HCT116 (cell line): ENCODE results near the gene APOBEC3F. TPM values are rescaled to one million over a fixed set of nuclear protein-coding genes. Genes with fewer than 3 reads are reported as not detected.
"Not testable (repeated sequence)": the region's sequence is repeated elsewhere in the genome, so short reads cannot be mapped to it uniquely, and the experiment has no call there.

Source experiments
- ATAC-seq: fragments of 200-7000 bp; cut with Tn5 transposase; 2 replicates; pipeline ENCODE4 v1.9.1; 2020; ENCODE audit warnings: mild to moderate bottlenecking, moderate library complexity
- BruUV-seq: library from RNA; stranded (reverse); fragments of 400-500 nt; replicated peaks from 2 replicates; lab custom pipeline; 2021; lab: Mats Ljungman, UMichigan
- CTCF ChIA-PET: fragments of 300-600 bp; sonication (Branson Sonifier 250); formaldehyde crosslinking; loops from one replicate; lab custom pipeline; 2021; ENCODE audit warnings: antibody characterized with exemption; lab: Charles Lee
- POLR2A ChIA-PET: fragments of 300-600, 350-600 bp; sonication (Branson Sonifier 250); formaldehyde crosslinking; loops from one replicate; lab custom pipeline; 2021; ENCODE audit warnings: antibody characterized with exemption; lab: Charles Lee
- RAD21 ChIA-PET, 2 experiments: fragments of 300-600 bp; sonication (Branson Sonifier 250); formaldehyde crosslinking; loops; one replicate each; lab custom pipeline; 2023; ENCODE audit warnings: low total read pairs in 2 of 2; ENCODE audit not compliant: uncharacterized antibody in 2 of 2, unreplicated experiment in 2 of 2, low non-redundant PET in 1 of 2; lab: Charles Lee
- DNase-seq: peaks from one replicate; pipeline ENCODE4 v3.0.0-alpha.2; 2010; ENCODE audit warnings: low read depth, low spot score
- H2AFZ ChIP-seq: fragments of 200-600 bp; shearing (Covaris generic), sonication (generic); 2 replicates; pipeline ENCODE4 v1.6.1; 2017; ENCODE audit warnings: low read depth, mixed run types, mixed read lengths, antibody characterized with exemption, low read length; ENCODE audit not compliant: poor library complexity, severe bottlenecking
- H3K27ac ChIP-seq: 2 replicates; pipeline ENCODE4 v1.5.1; 2012; ENCODE audit warnings: low read depth, low read length
- H3K27me3 ChIP-seq: fragments of 200-600 bp; sonication (generic); 2 replicates; pipeline ENCODE4 v1.6.1; 2016; ENCODE audit warnings: mixed run types, low read length, mixed read lengths; ENCODE audit not compliant: insufficient read depth
- H3K36me3 ChIP-seq, 2 experiments: fragments of 200-500 bp in 1 of 2; fragments of 200-600 bp in 1 of 2; sonication (Bioruptor generic) in 1 of 2; sonication (generic) in 1 of 2; 2 replicates each; pipeline versions ENCODE4 v1.5.1 to v1.6.1; 2014 to 2016; ENCODE audit warnings: low read length in 2 of 2, inconsistent platforms in 1 of 2, mixed read lengths in 1 of 2, mixed run types in 1 of 2; ENCODE audit not compliant: insufficient read depth in 2 of 2, control insufficient read depth in 1 of 2
- H3K4me1 ChIP-seq, 2 experiments: fragments of 200-600 bp in 1 of 2; sonication (generic) in 1 of 2; 2 replicates each; pipeline versions ENCODE4 v1.5.1 to v1.6.1; 2012 to 2017; ENCODE audit warnings: low read length in 2 of 2, inconsistent platforms in 1 of 2, mild to moderate bottlenecking in 1 of 2, mixed read lengths in 1 of 2, mixed run types in 1 of 2, moderate library complexity in 1 of 2; ENCODE audit not compliant: insufficient read depth in 2 of 2, control insufficient read depth in 1 of 2
- H3K4me2 ChIP-seq: fragments of 200-600 bp; sonication (generic); 2 replicates; pipeline ENCODE4 v1.6.1; 2017; ENCODE audit warnings: mixed run types, low read length, mixed read lengths
- H3K4me3 ChIP-seq, 2 experiments: fragments of 200-600 bp in 1 of 2; sonication (generic) in 1 of 2; replicated peaks in 1 of 2; 2 replicates each; pipeline ENCODE4 v1.5.1; 2011 to 2016; ENCODE audit warnings: low read length in 2 of 2, control low read depth in 1 of 2, low read depth in 1 of 2, mild to moderate bottlenecking in 1 of 2, mixed read lengths in 1 of 2, mixed run types in 1 of 2
- H3K79me2 ChIP-seq: fragments of 200-600 bp; sonication (generic); 2 replicates; pipeline ENCODE4 v1.6.1; 2017; ENCODE audit warnings: mild to moderate bottlenecking, mixed run types, low read length, moderate library complexity, mixed read lengths; ENCODE audit not compliant: insufficient read depth
- H3K9ac ChIP-seq: fragments of 200-600 bp; sonication (generic); 2 replicates; pipeline ENCODE4 v1.6.1; 2016; ENCODE audit warnings: low read length, mixed read lengths
- H3K9me2 ChIP-seq: fragments of 200-600 bp; sonication (generic), shearing (Covaris generic); 2 replicates; pipeline ENCODE4 v1.6.1; 2017; ENCODE audit warnings: mixed run types, mild to moderate bottlenecking, moderate library complexity; ENCODE audit not compliant: insufficient read depth
- H3K9me3 ChIP-seq, 2 experiments: fragments of 200-500 bp in 1 of 2; fragments of 200-600 bp in 1 of 2; sonication (Bioruptor generic) in 1 of 2; sonication (generic) in 1 of 2; 2 replicates each; pipeline ENCODE4 v1.6.1; 2014 to 2017; ENCODE audit warnings: low read length in 2 of 2, mixed read lengths in 2 of 2, inconsistent platforms in 1 of 2, low read depth in 1 of 2, mild to moderate bottlenecking in 1 of 2, mixed run types in 1 of 2, moderate library complexity in 1 of 2; ENCODE audit not compliant: control insufficient read depth in 1 of 2, insufficient read depth in 1 of 2
- H4K20me1 ChIP-seq: fragments of 200-600 bp; sonication (generic), shearing (Covaris generic); 2 replicates; pipeline ENCODE4 v1.6.1; 2017; ENCODE audit warnings: mixed run types, mild to moderate bottlenecking, moderate library complexity; ENCODE audit not compliant: insufficient read depth
- CEBPB ChIP-seq: IDR thresholded peaks from 2 replicates; pipeline ENCODE4 v1.6.1; 2012; ENCODE audit warnings: low read depth
- ELF1 ChIP-seq: IDR thresholded peaks from 2 replicates; pipeline ENCODE4 v1.6.1; 2012; ENCODE audit warnings: low read depth, borderline replicate concordance
- FOSL1 ChIP-seq: IDR thresholded peaks from 2 replicates; pipeline ENCODE4 v1.6.1; 2012; ENCODE audit warnings: low read depth
- JUND ChIP-seq: IDR thresholded peaks from 2 replicates; pipeline ENCODE4 v1.6.1; 2012
- POLR2A ChIP-seq: IDR thresholded peaks from 2 replicates; pipeline ENCODE4 v1.7.0; 2011; ENCODE audit warnings: borderline replicate concordance; ENCODE audit not compliant: insufficient read depth, insufficient read length; ENCODE audit errors: extremely low read depth
- RAD21 ChIP-seq: IDR thresholded peaks from 2 replicates; pipeline ENCODE4 v1.6.1; 2012; ENCODE audit warnings: low read depth, mild to moderate bottlenecking
- SIN3A ChIP-seq: IDR thresholded peaks from 2 replicates; pipeline ENCODE4 v1.6.1; 2012; ENCODE audit warnings: low read depth
- SP1 ChIP-seq: IDR thresholded peaks from 2 replicates; pipeline ENCODE4 v1.6.1; 2012; ENCODE audit warnings: low read depth
- TCF7L2 ChIP-seq: IDR thresholded peaks from 2 replicates; pipeline ENCODE4 v1.7.0; 2011; ENCODE audit warnings: borderline replicate concordance, inconsistent platforms; ENCODE audit not compliant: insufficient read depth, insufficient read length; ENCODE audit errors: extremely low read depth
- YY1 ChIP-seq: IDR thresholded peaks from 2 replicates; pipeline ENCODE4 v1.6.1; 2011; ENCODE audit warnings: low read length, low read depth, moderate library complexity, mild to moderate bottlenecking; ENCODE audit not compliant: insufficient replicate concordance; ENCODE audit errors: extremely low read depth
- ZBTB33 ChIP-seq: IDR thresholded peaks from 2 replicates; pipeline ENCODE4 v1.6.1; 2011; ENCODE audit warnings: mild to moderate bottlenecking, low read length, moderate library complexity; ENCODE audit not compliant: insufficient replicate concordance; ENCODE audit errors: extremely low read depth
- intact Hi-C: fragments of 100-400 bp; cut with micrococcal nuclease; formaldehyde crosslinking; loops from 2 replicates; pipeline ENCODE4 v1.10.0; 2022
- total RNA-seq: library from RNA; stranded (reverse); gene quantifications from one replicate; pipeline ENCODE4 v1.2.1, GENCODE V29; 2021; ENCODE audit not compliant: unreplicated experiment
- TF ChIP-seq, protein P1 (sequence below): IDR thresholded peaks from 2 replicates; pipeline ENCODE4 v1.6.1; 2012; ENCODE audit warnings: low read depth

The APOBEC3F gene
- total RNA-seq, 1 experiment from 2014 or later: 11.1 TPM

DNA sequence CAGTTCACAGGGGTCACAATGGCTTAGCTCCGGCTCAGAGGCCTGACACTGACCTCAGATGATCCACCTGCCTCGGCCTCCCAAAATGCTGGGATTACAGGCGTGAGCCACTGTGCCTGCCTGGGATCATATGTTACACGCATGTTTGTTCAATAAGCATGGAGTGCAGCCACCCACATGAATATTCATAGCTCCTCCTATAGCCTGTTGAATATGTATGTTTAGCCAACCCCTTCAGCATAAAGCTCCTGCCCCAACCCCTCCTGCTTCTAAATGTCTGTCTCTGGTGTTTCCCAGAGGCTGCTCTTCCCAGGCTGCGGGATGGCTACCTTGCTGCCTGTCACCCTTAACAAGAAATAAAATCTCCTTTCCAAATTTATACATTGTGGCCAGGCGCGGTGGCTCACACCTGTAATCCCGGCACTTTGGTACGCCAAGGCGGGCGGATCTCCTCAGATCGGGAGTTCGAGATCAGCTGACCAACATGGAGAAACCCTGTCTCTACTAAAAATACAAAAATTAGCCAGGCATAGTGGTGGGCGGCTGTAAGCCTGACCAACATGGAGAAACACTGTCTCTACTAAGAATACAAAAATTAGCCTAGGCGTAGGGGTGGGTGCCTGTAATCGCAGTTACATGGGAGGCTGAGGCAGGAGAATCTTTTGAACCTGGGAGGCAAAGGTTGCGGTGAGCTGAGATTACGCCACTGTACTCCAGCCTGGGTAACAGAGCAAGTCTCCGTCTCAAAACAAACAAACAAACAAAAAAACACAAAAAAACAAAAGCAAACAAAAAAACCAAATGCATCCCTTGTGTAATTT lies 1.1 kb upstream of the APOBEC3F start (continued):
- no peak for TF ChIP-seq TCF7L2
- TF ChIP-seq FOSL1: no peak

GRCh38 chr22:39040155-39040537 lies 518 bp upstream of the APOBEC3F start:
- H3K27me3 ChIP-seq, H3K9me3 ChIP-seq, DNase-seq, H4K20me1 ChIP-seq, intact Hi-C loops, BruUV-seq, H3K79me2 ChIP-seq, H2AFZ ChIP-seq, POLR2A ChIA-PET, CTCF ChIA-PET, H3K9me2 ChIP-seq, RAD21 ChIA-PET, H3K36me3 ChIP-seq, ATAC-seq: not testable (repeated sequence)
- 0 out of 2 replicates have a peak overlapping the region, but pooled peaks have one; percentile 17 for H3K9ac ChIP-seq
- peak overlapping the region; percentile 28 to 30 for H3K4me3 ChIP-seq
- H3K4me2 ChIP-seq: peak overlapping the region; percentile 94
- peak overlapping the region; percentile 87 for H3K27ac ChIP-seq
- H3K4me1 ChIP-seq: peaks cover 16 to 19% of the 10 kb centered on the region in 2 experiments; a peak in 3 of 4 replicates

GRCh38 chr22:39041908-39042307 lies 1.2 kb downstream of the APOBEC3F start:
- ChIA-PET CTCF (no interaction called here), POLR2A (no interaction called here), RAD21 (no interaction called here)
- 0 out of 2 replicates have a peak overlapping the region, but pooled peaks have one; percentile 65 for H3K9ac ChIP-seq
- H3K27ac ChIP-seq: peak overlapping the region; percentile 87
- ATAC-seq (no peak), DNase-seq (no peak)
- peak overlapping the region in 1 of 2 experiments; percentile 75; a peak in 2 of 4 replicates for H3K4me3 ChIP-seq
- intact Hi-C loops: no loop called here
- no peaks in the 10 kb centered on the region for H3K36me3 ChIP-seq
- H3K4me1 ChIP-seq: peaks cover 16 to 19% of the 10 kb centered on the region in 2 experiments; a peak in 3 of 4 replicates
- no peak overlapping the region for H2AFZ ChIP-seq
- H3K27me3 ChIP-seq: no peaks in the 10 kb centered on the region
- H3K79me2 ChIP-seq: 0 out of 2 replicates have a peak, but pooled peaks cover 4% of the 10 kb centered on the region
- no peaks in the 10 kb centered on the region for H4K20me1 ChIP-seq
- peak overlapping the region; percentile 94 for H3K4me2 ChIP-seq
- TSS peak; percentile 68 for BruUV-seq
- no peaks in the 10 kb centered on the region for H3K9me3 ChIP-seq
- no peaks in the 10 kb centered on the region for H3K9me2 ChIP-seq
- no peak for TF ChIP-seq ELF1
- TF ChIP-seq CEBPB: no peak
- TF ChIP-seq YY1: no peak
- TF ChIP-seq, protein P1, sequence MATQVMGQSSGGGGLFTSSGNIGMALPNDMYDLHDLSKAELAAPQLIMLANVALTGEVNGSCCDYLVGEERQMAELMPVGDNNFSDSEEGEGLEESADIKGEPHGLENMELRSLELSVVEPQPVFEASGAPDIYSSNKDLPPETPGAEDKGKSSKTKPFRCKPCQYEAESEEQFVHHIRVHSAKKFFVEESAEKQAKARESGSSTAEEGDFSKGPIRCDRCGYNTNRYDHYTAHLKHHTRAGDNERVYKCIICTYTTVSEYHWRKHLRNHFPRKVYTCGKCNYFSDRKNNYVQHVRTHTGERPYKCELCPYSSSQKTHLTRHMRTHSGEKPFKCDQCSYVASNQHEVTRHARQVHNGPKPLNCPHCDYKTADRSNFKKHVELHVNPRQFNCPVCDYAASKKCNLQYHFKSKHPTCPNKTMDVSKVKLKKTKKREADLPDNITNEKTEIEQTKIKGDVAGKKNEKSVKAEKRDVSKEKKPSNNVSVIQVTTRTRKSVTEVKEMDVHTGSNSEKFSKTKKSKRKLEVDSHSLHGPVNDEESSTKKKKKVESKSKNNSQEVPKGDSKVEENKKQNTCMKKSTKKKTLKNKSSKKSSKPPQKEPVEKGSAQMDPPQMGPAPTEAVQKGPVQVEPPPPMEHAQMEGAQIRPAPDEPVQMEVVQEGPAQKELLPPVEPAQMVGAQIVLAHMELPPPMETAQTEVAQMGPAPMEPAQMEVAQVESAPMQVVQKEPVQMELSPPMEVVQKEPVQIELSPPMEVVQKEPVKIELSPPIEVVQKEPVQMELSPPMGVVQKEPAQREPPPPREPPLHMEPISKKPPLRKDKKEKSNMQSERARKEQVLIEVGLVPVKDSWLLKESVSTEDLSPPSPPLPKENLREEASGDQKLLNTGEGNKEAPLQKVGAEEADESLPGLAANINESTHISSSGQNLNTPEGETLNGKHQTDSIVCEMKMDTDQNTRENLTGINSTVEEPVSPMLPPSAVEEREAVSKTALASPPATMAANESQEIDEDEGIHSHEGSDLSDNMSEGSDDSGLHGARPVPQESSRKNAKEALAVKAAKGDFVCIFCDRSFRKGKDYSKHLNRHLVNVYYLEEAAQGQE: no peak
- no peak for TF ChIP-seq SIN3A
- no peak for TF ChIP-seq RAD21
- TF ChIP-seq SP1: no peak
- no peak for TF ChIP-seq FOSL1
- no peak for TF ChIP-seq ZBTB33
- TF ChIP-seq JUND: no peak
- TF ChIP-seq POLR2A: no peak
